ENCODE measurements around the gene PLOD2.

The PLOD2 gene

GRCh38 chr3:146033950-146034349, 127.0 kb downstream of the PLOD2 start:
- DNase-seq: no peak

GRCh38 chr3:146026547-146026946, 134.4 kb downstream of the PLOD2 start:
- no peak for DNase-seq

- DNase-seq: no peak
Observed at GRCh38 chr3:146024260-146024659, 136.7 kb downstream of the PLOD2 start.

GRCh38 chr3:146020969-146021368, 140.0 kb downstream of the PLOD2 start:
- DNase-seq: no peak

- DNase-seq: no peak
Observed at GRCh38 chr3:146019508-146019907, 141.5 kb downstream of the PLOD2 start.
